MM.1S (cell line): ENCODE measurements around the gene FAM47E.

Source experiments
- DNase-seq: peaks from one replicate; pipeline ENCODE4 v3.0.0-alpha.2; 2015
- H2AFZ ChIP-seq: fragments of 300-600 bp; sonication (generic); 2 replicates; pipeline ENCODE4 v1.6.0; 2016; ENCODE audit warnings: antibody characterized with exemption, low read length
- H3F3A ChIP-seq: fragments of 300-600 bp; sonication (generic); 2 replicates; pipeline ENCODE4 v1.6.1; 2016; ENCODE audit warnings: mild to moderate bottlenecking, antibody characterized with exemption, low read length, moderate library complexity, mixed read lengths; ENCODE audit not compliant: insufficient read depth
- H3K27ac ChIP-seq: fragments of 300-600 bp; sonication (generic); 2 replicates; pipeline ENCODE4 v1.5.1; 2016; ENCODE audit warnings: mild to moderate bottlenecking, low read length
- H3K27me3 ChIP-seq: fragments of 300-600 bp; sonication (generic); replicated peaks from 2 replicates; pipeline ENCODE4 v1.6.0; 2016; ENCODE audit warnings: low read length; ENCODE audit not compliant: insufficient read depth
- H3K36me3 ChIP-seq: fragments of 300-600 bp; sonication (generic); replicated peaks from 2 replicates; pipeline ENCODE4 v1.6.1; 2016; ENCODE audit warnings: mild to moderate bottlenecking, low read length, mixed read lengths; ENCODE audit not compliant: insufficient read depth
- H3K4me1 ChIP-seq: fragments of 300-600 bp; sonication (generic); 2 replicates; pipeline ENCODE4 v1.6.1; 2016; ENCODE audit warnings: low read length, mixed read lengths
- H3K4me2 ChIP-seq: fragments of 300-600 bp; sonication (generic); 2 replicates; pipeline ENCODE4 v1.6.0; 2016; ENCODE audit warnings: low read depth, low read length
- H3K4me3 ChIP-seq: fragments of 300-600 bp; sonication (generic); 2 replicates; pipeline ENCODE4 v1.5.1; 2016; ENCODE audit warnings: low read length, mixed read lengths
- H3K79me2 ChIP-seq: fragments of 300-600 bp; sonication (generic); 2 replicates; pipeline ENCODE4 v1.6.1; 2016; ENCODE audit warnings: mixed run types, low read length, mixed read lengths
- H3K9ac ChIP-seq: fragments of 300-600 bp; sonication (generic); 2 replicates; pipeline ENCODE4 v1.6.1; 2016; ENCODE audit warnings: low read length, mixed read lengths
- H3K9me2 ChIP-seq: fragments of 300-600 bp; sonication (generic); replicated peaks from 2 replicates; pipeline ENCODE4 v1.6.1; 2016; ENCODE audit warnings: mild to moderate bottlenecking, low read length, mixed read lengths; ENCODE audit not compliant: insufficient read depth
- H3K9me3 ChIP-seq: fragments of 300-600 bp; sonication (generic); replicated peaks from 2 replicates; pipeline ENCODE4 v1.6.1; 2016; ENCODE audit warnings: mild to moderate bottlenecking, low read length, mixed read lengths; ENCODE audit not compliant: insufficient read depth
- H4K20me1 ChIP-seq: fragments of 300-600 bp; sonication (generic); 2 replicates; pipeline ENCODE4 v1.6.1; 2016; ENCODE audit warnings: mild to moderate bottlenecking, low read length, moderate library complexity, mixed read lengths; ENCODE audit not compliant: insufficient read depth
- CTCF ChIP-seq: fragments of 300-600 bp; sonication (generic); IDR thresholded peaks from 2 replicates; pipeline ENCODE4 v1.5.1; 2016; ENCODE audit warnings: antibody characterized with exemption, low read length, mixed read lengths
- EZH2 ChIP-seq: fragments of 300-600 bp; sonication (generic); optimal IDR thresholded peaks from 2 replicates; pipeline ENCODE3; 2017; ENCODE audit warnings: low read depth, mild to moderate bottlenecking, antibody characterized with exemption, low read length, mixed read lengths
- EZH2phosphoT487 ChIP-seq: fragments of 300-600 bp; sonication (generic); IDR thresholded peaks from 2 replicates; pipeline ENCODE4 v1.6.1; 2018; ENCODE audit warnings: antibody characterized with exemption, low read length

FAM47E gene

GRCh38 chr4:76253511-76253910 is 2.0 kb downstream of the FAM47E start:
- Histone ChIP-seq H3K4me3 (no peak overlapping the region), H3K27ac (no peak overlapping the region), H3K27me3 (no peaks in the 10 kb centered on the region), H3K9ac (no peak overlapping the region), H3K79me2 (no peaks in the 10 kb centered on the region), H3F3A (no peaks in the 10 kb centered on the region), H2AFZ (no peak overlapping the region), H4K20me1 (no peaks in the 10 kb centered on the region), H3K36me3 (no peaks in the 10 kb centered on the region), H3K9me2 (no peaks in the 10 kb centered on the region), H3K4me1 (no peaks in the 10 kb centered on the region; the same call in 1 of the 2 replicates), H3K9me3 (no peaks in the 10 kb centered on the region), H3K4me2 (no peak overlapping the region)
- TF ChIP-seq CTCF (no peak), EZH2phosphoT487 (no peak), EZH2 (no peak)
- DNase-seq: no peak

DNA sequence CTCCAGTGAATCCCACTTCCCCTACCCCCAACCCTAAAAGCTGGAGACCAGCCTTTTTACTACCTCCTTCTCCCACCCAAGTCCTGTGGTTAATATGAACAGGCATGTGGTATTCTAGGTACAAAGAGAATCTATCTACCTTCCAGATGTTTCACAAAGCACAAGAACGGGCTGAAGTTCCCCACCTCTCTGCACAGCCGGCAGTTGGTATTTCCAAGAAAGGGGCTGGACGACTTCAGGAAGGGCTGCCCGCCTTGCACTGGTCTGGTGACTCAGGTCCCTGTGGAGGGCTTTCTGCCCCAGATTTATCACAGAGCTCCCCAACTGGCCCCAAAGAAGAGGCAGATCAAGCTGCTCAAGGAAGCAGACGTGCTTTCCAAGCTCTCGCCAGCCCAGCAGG is 4.5 kb downstream of the FAM47E start:
- Histone ChIP-seq H3K9me3 (no peaks in the 10 kb centered on the region), H3K27ac (no peak overlapping the region), H3K79me2 (no peaks in the 10 kb centered on the region), H3K9me2 (no peaks in the 10 kb centered on the region), H2AFZ (no peak overlapping the region), H3K9ac (no peak overlapping the region), H3K27me3 (no peaks in the 10 kb centered on the region), H4K20me1 (no peaks in the 10 kb centered on the region), H3K36me3 (no peaks in the 10 kb centered on the region), H3K4me2 (no peak overlapping the region), H3F3A (no peaks in the 10 kb centered on the region), H3K4me3 (no peak overlapping the region), H3K4me1 (no peaks in the 10 kb centered on the region; the same call in 1 of the 2 replicates)
- DNase-seq: no peak
- TF ChIP-seq EZH2 (no peak), CTCF (no peak), EZH2phosphoT487 (no peak)

- Histone ChIP-seq H2AFZ (no peak overlapping the region), H3K4me1 (no peaks in the 10 kb centered on the region), H3K27ac (no peak overlapping the region), H3K79me2 (no peaks in the 10 kb centered on the region), H3K9me2 (no peaks in the 10 kb centered on the region), H3K9me3 (no peaks in the 10 kb centered on the region), H3K36me3 (no peaks in the 10 kb centered on the region), H3K27me3 (no peaks in the 10 kb centered on the region), H3K9ac (no peak overlapping the region), H3K4me2 (no peak overlapping the region), H4K20me1 (no peaks in the 10 kb centered on the region), H3F3A (no peaks in the 10 kb centered on the region), H3K4me3 (no peak overlapping the region)
- no peak for DNase-seq
- TF ChIP-seq EZH2phosphoT487 (no peak), CTCF (no peak), EZH2 (no peak)
Measured at GRCh38 chr4:76256968-76257367, 5.4 kb downstream of the FAM47E start.
